H7 (cell line): ENCODE measurements around the gene NENF. TPM values are rescaled to one million over a fixed set of nuclear protein-coding genes. Genes with fewer than 3 reads are reported as not detected.

Experiments
- DNase-seq: peaks from one replicate; pipeline ENCODE4 v3.0.0; 2012
- H3K27me3 ChIP-seq: 2 replicates; pipeline ENCODE4 v1.6.0; 2011; ENCODE audit warnings: mild to moderate bottlenecking, low read length; ENCODE audit not compliant: control insufficient read depth, insufficient read depth
- H3K36me3 ChIP-seq: replicated peaks from 2 replicates; pipeline ENCODE4 v1.5.1; 2011; ENCODE audit warnings: low read length; ENCODE audit not compliant: control insufficient read depth, insufficient read depth
- H3K4me3 ChIP-seq: 2 replicates; pipeline ENCODE4 v1.5.1; 2011; ENCODE audit warnings: low read depth, mild to moderate bottlenecking, control low read depth, low read length, moderate library complexity; ENCODE audit not compliant: insufficient read depth
- total RNA-seq: library from RNA; depleted of rRNA; stranded (reverse); fragments of >200 nt; shearing (Covaris generic); gene quantifications from 2 replicates; pipeline ENCODE4 v1.2.3, GENCODE V29; 2014; rRNA removed

NENF gene
- total RNA-seq, 1 experiment from 2014 or later, result 39.8 TPM

- Histone ChIP-seq H3K36me3 (no peaks in the 10 kb centered on the region), H3K27me3 (no peaks in the 10 kb centered on the region), H3K4me3 (no peak overlapping the region)
- no peak for DNase-seq
These were observed 55.2 kb downstream of the NENF start for GRCh38 chr1:212487774-212488435.

GRCh38 chr1:212488436-212489283, 55.9 kb downstream of the NENF start:
- H3K4me3 ChIP-seq, result no peak overlapping the region
- DNase-seq, result no peak
- no peaks in the 10 kb centered on the region for H3K27me3 ChIP-seq
- no peaks in the 10 kb centered on the region for H3K36me3 ChIP-seq

GRCh38 chr1:212489284-212489859, 56.7 kb downstream of the NENF start:
- Histone ChIP-seq H3K4me3 (no peak overlapping the region), H3K27me3 (no peaks in the 10 kb centered on the region), H3K36me3 (no peaks in the 10 kb centered on the region)
- no peak for DNase-seq

DNA sequence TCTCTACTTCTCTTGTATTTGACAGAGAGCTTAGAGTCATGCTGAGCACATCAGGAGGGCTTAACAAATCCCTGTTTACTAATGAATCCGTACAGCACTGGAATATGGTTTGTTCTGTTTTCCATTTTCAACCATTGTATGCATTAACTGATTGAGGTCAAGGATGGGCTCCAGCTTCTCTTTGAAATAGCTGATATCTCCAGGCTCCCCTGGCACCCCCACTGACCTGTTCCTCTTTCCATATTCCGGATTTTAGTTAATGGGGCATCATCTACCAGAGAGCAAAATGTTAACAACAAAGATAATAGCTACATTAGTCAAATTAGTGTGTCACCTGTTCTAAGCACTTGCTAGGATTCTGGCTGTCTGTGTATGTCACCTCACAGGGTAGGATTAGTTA, 57.6 kb downstream of the NENF start:
- Histone ChIP-seq H3K36me3 (no peaks in the 10 kb centered on the region), H3K27me3 (no peaks in the 10 kb centered on the region), H3K4me3 (no peak overlapping the region)
- no peak for DNase-seq

GRCh38 chr1:212491454-212491853, 58.7 kb downstream of the NENF start:
- no peak for DNase-seq
- H3K36me3 ChIP-seq, result no peaks in the 10 kb centered on the region
- no peaks in the 10 kb centered on the region for H3K27me3 ChIP-seq
- no peak overlapping the region for H3K4me3 ChIP-seq

Other genes with a start within 250 kb of the NENF start
- gene PPP2R5A, start 147.5 kb upstream of the NENF start, total RNA-seq, result 65.3 and 72.5 TPM in 2 replicates
- gene PACC1, start 18.0 kb upstream of the NENF start, total RNA-seq, result 41.3 and 49.7 TPM in 2 replicates
- 15.0 and 19.2 TPM in 2 replicates for gene ATF3, start 175.8 kb downstream of the NENF start, total RNA-seq